Activated CD4-positive, alpha-beta T cell treated with anti-CD3 and anti-CD28 coated beads, Interleukin-2, amount 50 U/mL, for 24 hours (primary cell): ENCODE measurements around the gene NKD1.

Experiments used
- DNase-seq, 2 donors: peaks; one replicate each; pipeline ENCODE4 v3.0.0-alpha.2; 2020; ENCODE audit warnings: low read depth in 1 of 2, low spot score in 1 of 2

The NKD1 gene

GRCh38 chr16:50611995-50612848 lies 64.0 kb downstream of the NKD1 start:
- DNase-seq = no peak

DNA sequence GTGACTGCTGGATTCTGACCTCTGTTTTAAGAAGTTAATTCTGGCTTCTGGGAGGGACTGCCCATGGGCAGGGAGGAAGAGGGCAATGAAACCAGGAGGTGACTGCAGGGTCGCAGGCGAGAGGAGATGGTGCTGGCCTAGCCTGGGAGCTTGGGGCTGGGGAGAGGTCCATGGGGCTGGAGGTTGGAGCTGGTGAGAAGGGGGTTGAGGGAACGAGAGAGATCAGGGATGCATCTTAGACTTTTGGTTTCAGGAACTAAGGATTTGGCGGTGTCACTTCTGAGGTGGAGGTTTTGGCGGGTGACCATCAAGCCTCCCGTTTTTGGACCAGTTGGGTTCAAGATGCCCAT lies 64.6 kb downstream of the NKD1 start:
- DNase-seq = no peak

- DNase-seq = no peak
These were observed 65.2 kb downstream of the NKD1 start for GRCh38 chr16:50613281-50613963.

GRCh38 chr16:50613964-50614474 lies 65.8 kb downstream of the NKD1 start:
- no peak for DNase-seq

GRCh38 chr16:50614955-50615724 lies 66.9 kb downstream of the NKD1 start:
- no peak for DNase-seq

DNA sequence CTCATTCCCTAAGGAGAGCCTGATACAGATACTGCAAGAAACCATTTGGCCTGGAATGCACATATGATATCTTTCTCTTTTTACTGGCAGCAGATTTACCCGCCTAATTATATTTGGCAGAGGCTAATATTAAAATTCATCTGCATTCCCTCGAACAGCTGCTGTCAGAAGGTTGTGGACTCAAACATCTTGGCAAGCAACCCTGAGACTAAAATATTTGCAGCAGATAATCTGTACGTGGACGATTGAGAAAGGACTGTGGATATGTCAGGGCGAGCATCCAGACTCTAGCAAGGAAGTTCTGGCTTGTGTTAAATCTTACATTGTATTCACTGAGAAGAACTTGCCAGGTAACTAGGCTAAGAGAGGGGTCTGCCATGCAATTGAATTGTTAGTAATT lies 67.7 kb downstream of the NKD1 start:
- DNase-seq = no peak

GRCh38 chr16:50616386-50616785 lies 68.2 kb downstream of the NKD1 start:
- DNase-seq = no peak

DNA sequence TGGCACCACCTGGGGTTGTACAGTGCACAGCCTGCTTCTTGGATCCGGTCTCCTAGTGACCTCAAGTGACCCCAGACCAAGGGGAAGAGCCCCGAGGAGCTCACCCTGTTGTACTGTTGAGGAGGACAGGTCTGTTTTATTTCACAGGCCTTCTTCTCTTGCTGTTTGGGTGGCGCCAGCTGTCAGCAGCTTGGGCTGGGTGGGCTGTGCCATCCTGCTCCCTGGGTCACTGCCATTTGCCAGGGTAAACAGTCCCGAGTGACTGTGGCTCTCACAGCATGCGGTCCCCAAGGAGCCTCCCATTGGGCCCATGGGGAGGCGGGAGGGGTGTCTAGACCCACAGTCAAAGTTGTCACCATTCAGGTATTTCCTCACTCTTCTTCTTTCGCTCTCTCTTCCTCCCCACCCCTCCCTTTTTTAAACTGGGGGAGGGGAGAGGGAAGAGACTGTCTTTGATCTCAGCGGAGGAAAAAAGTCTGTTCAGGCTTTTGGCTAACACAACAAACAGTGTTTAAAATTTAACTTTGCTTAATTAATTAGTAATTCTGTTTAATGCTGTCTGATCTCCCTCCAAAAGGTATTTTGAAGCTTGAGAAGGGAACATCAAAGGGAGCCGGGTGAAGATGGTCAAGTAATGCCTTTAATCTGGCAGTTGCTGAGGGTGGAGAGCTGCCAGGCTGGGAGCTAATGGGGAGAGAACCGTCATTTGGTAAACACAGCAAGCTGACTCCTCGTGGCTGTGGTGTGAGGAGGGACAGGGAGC lies 68.9 kb downstream of the NKD1 start:
- DNase-seq = no peak

GRCh38 chr16:50617646-50618184 lies 69.5 kb downstream of the NKD1 start:
- DNase-seq = no peak

- DNase-seq = no peak
These were observed 70.2 kb downstream of the NKD1 start for GRCh38 chr16:50618238-50618918.

- DNase-seq = no peak
These were observed 71.7 kb downstream of the NKD1 start for GRCh38 chr16:50619702-50620491.

- DNase-seq = no peak
These were observed 72.7 kb downstream of the NKD1 start for GRCh38 chr16:50620646-50621451.

DNA sequence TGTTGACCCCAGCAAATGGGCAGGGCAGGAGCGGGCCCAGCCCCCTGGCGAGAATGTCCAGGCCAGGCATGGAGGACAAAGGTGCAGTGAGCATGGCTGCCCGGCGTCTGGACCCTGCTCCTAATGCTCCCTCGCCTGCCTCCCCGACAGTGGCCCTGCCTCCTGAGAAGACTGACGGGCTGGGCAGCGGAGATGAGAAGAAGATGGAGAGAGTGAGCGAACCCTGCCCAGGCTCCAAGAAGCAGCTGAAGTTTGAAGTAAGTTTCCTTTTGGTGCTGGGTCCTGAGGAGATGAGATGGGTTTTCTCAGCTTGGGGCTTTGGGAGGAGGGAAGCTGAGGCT lies 73.2 kb downstream of the NKD1 start:
- no peak for DNase-seq

DNA sequence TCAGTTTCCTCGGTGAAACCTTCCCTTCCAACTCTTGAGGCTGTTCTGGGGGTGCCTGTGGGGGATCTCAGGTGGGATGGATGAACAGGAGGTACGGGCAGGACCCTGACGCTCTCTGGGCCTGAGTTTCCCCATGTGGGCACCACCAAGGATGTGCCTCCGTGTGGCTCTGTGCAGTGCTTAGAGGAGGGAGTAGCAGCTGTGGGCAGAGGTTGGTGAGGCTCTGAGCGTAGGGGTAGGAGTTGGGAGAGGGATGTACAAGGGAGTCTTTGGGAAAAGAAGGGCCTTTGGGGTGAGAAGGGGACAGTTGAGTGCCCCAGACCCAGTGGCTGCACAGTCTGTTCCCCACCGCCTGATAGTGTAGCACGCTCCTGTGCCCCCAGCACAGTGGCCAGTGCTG lies 73.8 kb downstream of the NKD1 start:
- no peak for DNase-seq

GRCh38 chr16:50622643-50623369 lies 74.6 kb downstream of the NKD1 start:
- no peak for DNase-seq

DNA sequence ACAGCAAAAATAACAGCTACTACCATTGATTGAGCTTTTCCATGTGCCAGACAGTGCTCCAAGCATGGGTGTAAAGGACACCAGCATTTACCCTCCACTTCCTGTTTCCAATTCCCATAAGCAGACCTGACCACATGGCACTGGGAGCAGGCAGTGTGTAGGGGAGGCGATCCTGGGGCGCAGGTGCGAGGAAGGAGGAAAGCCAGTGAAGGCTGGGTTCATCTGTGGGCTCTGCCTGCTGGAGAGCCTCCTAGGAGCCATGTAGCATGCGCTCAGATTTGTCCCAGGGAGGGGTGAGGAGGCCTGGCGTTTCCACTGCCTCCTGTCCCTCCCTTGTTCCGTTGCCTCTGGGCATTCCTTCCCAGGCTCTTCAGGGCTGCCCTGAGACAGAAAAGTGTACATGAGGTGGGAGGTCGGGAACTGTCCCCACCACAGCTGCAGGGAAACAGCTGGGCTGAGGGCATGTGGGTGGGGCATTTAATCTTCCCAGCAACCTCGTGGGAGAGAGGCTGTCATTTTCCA lies 76.3 kb downstream of the NKD1 start:
- no peak for DNase-seq

- no peak for DNase-seq
These were observed 77.2 kb downstream of the NKD1 start for GRCh38 chr16:50625374-50625773.

GRCh38 chr16:50626868-50627267 lies 78.7 kb downstream of the NKD1 start:
- DNase-seq = no peak
